ENCODE measurements around the gene VOPP1. TPM values are rescaled to one million over a fixed set of nuclear protein-coding genes. Genes with fewer than 3 reads are reported as not detected.

Gene VOPP1
- total RNA-seq, 1 experiment from 2014 or later: 148 TPM

DNA sequence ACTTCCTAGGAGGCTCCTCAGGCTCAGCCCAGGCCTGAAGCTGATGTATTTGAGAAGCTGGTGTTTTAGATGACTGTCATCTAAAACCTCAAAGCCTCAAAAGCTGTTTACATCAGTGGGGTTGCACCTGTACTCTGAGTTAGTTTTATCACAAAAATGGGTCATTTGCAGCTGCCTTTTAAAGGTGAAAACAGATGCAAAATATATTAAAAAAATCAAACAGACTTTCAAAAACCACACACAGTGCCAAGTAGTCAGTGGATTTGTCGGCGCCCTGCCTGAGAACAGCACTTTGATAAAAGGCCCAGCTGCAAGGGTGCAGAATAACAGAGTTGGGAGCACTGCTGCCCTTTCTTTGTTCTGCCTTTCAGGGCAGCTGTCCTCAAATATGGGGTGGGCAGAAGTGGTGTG, 103.0 kb downstream of the VOPP1 start:
- DNase-seq (ENCODE audit: low spot score): no peak

DNA sequence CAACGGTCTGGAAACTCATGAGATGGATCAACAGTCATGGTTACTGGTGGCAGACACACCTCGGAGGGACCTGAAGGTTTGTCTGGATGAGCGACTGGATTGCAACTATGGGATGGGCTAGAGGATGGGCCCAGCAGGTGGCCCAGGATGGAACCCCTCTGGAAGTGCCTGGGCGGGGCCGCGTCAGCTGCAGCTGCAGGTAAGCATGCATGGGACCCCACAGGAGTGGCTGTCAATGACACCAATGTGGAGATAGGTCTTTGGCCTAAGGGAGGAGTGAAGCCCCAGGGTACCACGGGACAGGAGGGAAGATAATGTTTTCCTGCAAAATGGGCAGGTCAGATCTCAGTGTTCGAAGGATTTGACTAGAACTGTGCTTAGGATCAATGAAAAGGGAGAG, 103.8 kb downstream of the VOPP1 start:
- no peak for DNase-seq (ENCODE audit: low spot score)

DNA sequence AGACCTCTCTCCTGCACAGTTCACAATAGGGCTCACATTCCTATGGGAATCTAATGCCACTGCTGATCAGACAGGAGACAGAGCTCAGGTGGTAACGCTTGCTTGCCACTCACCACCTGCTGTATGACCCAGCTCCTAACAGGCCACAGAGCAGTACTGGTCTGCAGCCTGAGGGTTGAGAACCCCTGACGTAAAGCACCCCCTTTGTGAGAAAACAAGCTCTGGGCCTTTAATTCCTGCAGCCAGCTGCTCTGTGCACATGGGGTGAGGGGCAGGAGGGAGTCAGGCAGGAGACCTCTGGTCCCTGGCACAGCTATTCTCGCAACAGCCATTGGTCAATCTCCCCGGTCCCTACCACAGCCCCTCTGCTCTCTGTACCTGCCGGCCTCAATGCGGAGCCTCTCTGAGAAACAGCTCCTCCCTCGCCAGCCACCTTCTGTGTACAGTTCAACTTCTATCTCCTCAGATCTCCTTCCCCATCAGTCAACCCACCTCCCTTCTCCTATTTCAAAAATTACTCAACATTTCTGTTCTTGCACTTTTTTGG, 105.2 kb downstream of the VOPP1 start:
- no peak for DNase-seq (ENCODE audit: low spot score)

- DNase-seq (ENCODE audit: low spot score): no peak
Measured at GRCh38 chr7:55465691-55466090, 106.6 kb downstream of the VOPP1 start.

- DNase-seq (ENCODE audit: low spot score): no peak
Measured at GRCh38 chr7:55464422-55464821, 107.9 kb downstream of the VOPP1 start.

GRCh38 chr7:55463686-55464262, 108.5 kb downstream of the VOPP1 start:
- no peak for DNase-seq (ENCODE audit: low spot score)

DNA sequence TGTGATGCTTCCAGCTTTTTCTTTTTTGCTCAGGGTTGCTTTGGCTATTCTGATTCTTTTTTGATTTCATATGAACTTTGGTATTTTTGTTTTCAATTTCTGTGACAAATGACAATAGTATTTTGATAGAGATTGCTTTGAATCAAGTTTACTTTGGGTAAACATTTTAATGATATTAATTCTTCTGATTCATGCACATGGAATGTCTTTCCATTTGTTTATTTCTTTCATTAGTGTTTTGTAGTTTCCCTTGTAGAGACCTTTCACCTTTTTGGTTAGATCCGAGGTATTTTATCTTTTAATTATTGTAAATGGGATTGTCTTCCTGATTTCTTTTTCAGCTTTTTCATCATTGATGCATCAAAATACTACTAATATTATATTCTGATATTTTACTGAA, 114.0 kb downstream of the VOPP1 start:
- no peak for DNase-seq (ENCODE audit: low spot score)

- DNase-seq (ENCODE audit: low spot score): no peak
Measured at GRCh38 chr7:55457801-55458200, 114.5 kb downstream of the VOPP1 start.

GRCh38 chr7:55452971-55453370, 119.3 kb downstream of the VOPP1 start:
- DNase-seq (ENCODE audit: low spot score): no peak

- DNase-seq (ENCODE audit: low spot score): no peak
Measured at GRCh38 chr7:55449992-55450535, 122.2 kb downstream of the VOPP1 start.

DNA sequence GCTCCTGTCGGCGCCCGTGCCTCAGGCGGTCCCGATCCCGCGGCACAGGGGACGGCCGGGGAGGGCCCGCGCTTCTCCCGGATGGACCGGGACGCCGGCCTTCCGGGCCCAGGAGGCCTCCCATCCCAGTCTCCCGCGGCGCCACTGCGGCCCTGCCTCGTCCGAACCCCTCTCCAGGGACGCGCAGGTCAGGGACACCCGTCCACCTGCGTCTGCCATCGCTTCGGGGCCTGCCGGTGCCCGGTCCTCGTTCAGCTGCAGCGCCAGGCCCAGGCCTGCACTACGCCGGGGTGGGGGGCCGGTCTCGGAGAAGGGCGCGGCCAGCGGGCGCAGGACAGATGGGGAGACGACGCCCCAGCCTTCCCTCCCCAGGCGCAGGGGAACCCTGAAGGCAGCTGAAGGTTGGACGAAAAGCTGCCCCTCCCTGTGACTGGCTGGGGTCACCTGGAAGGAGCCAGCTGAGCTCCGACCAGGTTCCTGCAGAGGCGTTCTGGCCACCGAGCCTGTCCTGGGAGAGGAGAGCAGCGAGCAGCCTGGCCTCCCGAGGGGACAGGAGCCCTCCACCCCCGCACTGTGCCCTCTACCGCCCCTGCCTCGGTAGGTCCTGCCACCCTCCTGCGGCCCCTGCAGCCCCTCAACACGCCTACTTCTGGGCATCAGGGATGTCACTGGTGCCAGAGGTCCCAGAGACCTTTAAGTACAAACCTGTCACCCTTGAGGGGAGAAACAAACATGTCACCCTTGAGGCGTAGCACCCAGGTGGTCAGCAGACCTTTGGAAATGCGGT, 122.9 kb downstream of the VOPP1 start:
- DNase-seq (ENCODE audit: low spot score): no peak

- DNase-seq (ENCODE audit: low spot score): no peak
Measured at GRCh38 chr7:55448526-55448925, 123.8 kb downstream of the VOPP1 start.

DNA sequence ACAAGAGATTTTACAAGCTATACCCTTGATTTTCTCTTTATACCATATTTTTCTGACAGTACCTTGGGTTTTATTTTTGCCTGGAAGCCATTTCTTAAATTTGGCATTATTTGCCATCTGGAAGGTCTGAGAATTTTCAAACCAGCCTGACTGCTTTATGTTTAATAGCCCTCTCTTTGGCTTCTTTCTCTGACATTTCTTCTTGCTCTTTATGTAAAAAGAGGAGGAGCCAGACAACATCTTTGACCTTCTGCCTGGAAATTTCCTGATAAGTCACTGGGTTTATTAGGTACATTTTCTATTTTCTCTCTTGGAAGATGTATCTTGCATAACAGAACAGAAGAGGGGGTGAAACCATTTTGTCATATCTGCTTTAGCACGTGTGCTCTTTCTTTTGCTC, 127.5 kb downstream of the VOPP1 start:
- DNase-seq (ENCODE audit: low spot score): no peak

GRCh38 chr7:55441774-55442522, 130.4 kb downstream of the VOPP1 start:
- DNase-seq (ENCODE audit: low spot score): no peak

- DNase-seq (ENCODE audit: low spot score): no peak
Measured at GRCh38 chr7:55441002-55441401, 131.3 kb downstream of the VOPP1 start.

- no peak for DNase-seq (ENCODE audit: low spot score)
Measured at GRCh38 chr7:55440040-55440690, 132.1 kb downstream of the VOPP1 start.

- no peak for DNase-seq (ENCODE audit: low spot score)
Measured at GRCh38 chr7:55439627-55440026, 132.7 kb downstream of the VOPP1 start.

GRCh38 chr7:55438757-55439525, 133.4 kb downstream of the VOPP1 start:
- DNase-seq (ENCODE audit: low spot score): no peak

- DNase-seq (ENCODE audit: low spot score): no peak
Measured at GRCh38 chr7:55438085-55438756, 134.1 kb downstream of the VOPP1 start.

DNA sequence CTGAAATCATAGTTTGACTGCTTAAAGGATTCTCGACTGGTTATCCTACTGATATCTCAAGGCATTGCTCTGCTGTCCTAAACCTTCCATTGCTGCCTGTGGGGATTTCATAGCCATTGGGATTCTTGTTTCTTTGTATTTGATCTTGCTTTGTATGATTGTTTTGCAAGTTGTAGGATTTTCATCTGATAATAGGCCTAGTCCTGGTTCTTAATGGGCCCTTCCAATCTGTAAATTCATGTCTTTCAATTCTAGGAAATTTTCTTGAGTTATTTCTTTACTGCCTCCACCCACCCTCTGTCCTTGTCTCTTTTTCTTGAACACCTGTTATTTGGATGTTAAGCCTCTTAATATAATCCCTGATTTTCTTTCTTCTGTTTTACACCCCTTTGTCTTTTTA, 134.9 kb downstream of the VOPP1 start:
- no peak for DNase-seq (ENCODE audit: low spot score)
